ENCODE results near the gene PLCG2.

PLCG2 gene

GRCh38 chr16:81891736-81892364, 112.8 kb downstream of the PLCG2 start:
- TF ChIP-seq CTCF (IDR thresholded peaks at IDR 0.05) = no peak
- Histone ChIP-seq H3K27ac (no peak overlapping the region), H3K27me3 (no peaks in the 10 kb centered on the region), H3K36me3 (peaks cover 95% of the 10 kb centered on the region), H3K4me3 (ENCODE audit: low read depth in 1 of 2, low read length in 1 of 2) (no peak overlapping the region), H3K4me1 (ENCODE audit: control insufficient read depth in 1 of 2, insufficient read depth in 1 of 2, low read depth in 1 of 2, low read length in 1 of 2) (peaks cover 0 to 8% of the 10 kb centered on the region in 2 experiments), H3K9me3 (no peaks in the 10 kb centered on the region)

- Histone ChIP-seq H3K27ac (no peak overlapping the region), H3K4me3 (ENCODE audit: low read depth in 1 of 2, low read length in 1 of 2) (no peak overlapping the region), H3K27me3 (no peaks in the 10 kb centered on the region), H3K4me1 (ENCODE audit: control insufficient read depth in 1 of 2, insufficient read depth in 1 of 2, low read depth in 1 of 2, low read length in 1 of 2) (peaks cover 0 to 8% of the 10 kb centered on the region in 2 experiments), H3K9me3 (no peaks in the 10 kb centered on the region), H3K36me3 (peaks cover 99% of the 10 kb centered on the region)
- TF ChIP-seq CTCF (IDR thresholded peaks at IDR 0.05) = no peak
Observed at GRCh38 chr16:81894592-81894991, 115.5 kb downstream of the PLCG2 start.

- Histone ChIP-seq H3K9me3 (no peaks in the 10 kb centered on the region), H3K27ac (no peak overlapping the region), H3K4me1 (ENCODE audit: control insufficient read depth in 1 of 2, insufficient read depth in 1 of 2, low read depth in 1 of 2, low read length in 1 of 2) (no peaks in the 10 kb centered on the region), H3K4me3 (ENCODE audit: low read depth in 1 of 2, low read length in 1 of 2) (no peak overlapping the region), H3K36me3 (peaks cover 99% of the 10 kb centered on the region), H3K27me3 (no peaks in the 10 kb centered on the region)
- TF ChIP-seq CTCF (IDR thresholded peaks at IDR 0.05) = no peak
Observed at GRCh38 chr16:81896902-81897301, 117.8 kb downstream of the PLCG2 start.

- Histone ChIP-seq H3K4me1 (ENCODE audit: control insufficient read depth in 1 of 2, insufficient read depth in 1 of 2, low read depth in 1 of 2, low read length in 1 of 2) (no peaks in the 10 kb centered on the region), H3K9me3 (no peaks in the 10 kb centered on the region), H3K4me3 (ENCODE audit: low read depth in 1 of 2, low read length in 1 of 2) (no peak overlapping the region), H3K27me3 (no peaks in the 10 kb centered on the region), H3K36me3 (peaks cover 99% of the 10 kb centered on the region), H3K27ac (no peak overlapping the region)
- TF ChIP-seq CTCF (IDR thresholded peaks at IDR 0.05) = no peak
Observed at GRCh38 chr16:81899601-81900000, 120.5 kb downstream of the PLCG2 start.

GRCh38 chr16:81900014-81900413, 120.9 kb downstream of the PLCG2 start:
- Histone ChIP-seq H3K4me1 (ENCODE audit: control insufficient read depth in 1 of 2, insufficient read depth in 1 of 2, low read depth in 1 of 2, low read length in 1 of 2) (no peaks in the 10 kb centered on the region), H3K27me3 (no peaks in the 10 kb centered on the region), H3K4me3 (ENCODE audit: low read depth in 1 of 2, low read length in 1 of 2) (no peak overlapping the region), H3K36me3 (peaks cover 99% of the 10 kb centered on the region), H3K27ac (no peak overlapping the region), H3K9me3 (no peaks in the 10 kb centered on the region)
- TF ChIP-seq CTCF (IDR thresholded peaks at IDR 0.05) = no peak

Data from neutrophil (primary cell).